HepG2 (cell line): ENCODE measurements around the gene C12orf56. TPM values are rescaled to one million over a fixed set of nuclear protein-coding genes. Genes with fewer than 3 reads are reported as not detected.

Experiments used
- ATAC-seq: fragments of 200-7000 bp; cut with Tn5 transposase; 3 replicates; pipeline ENCODE4 v1.9.1; 2020; ENCODE audit warnings: mild to moderate bottlenecking, moderate library complexity
- BruUV-seq: library from RNA; stranded (reverse); fragments of 400-500 nt; replicated peaks from 2 replicates; lab custom pipeline; 2021; lab: Mats Ljungman, UMichigan
- CTCF ChIA-PET: fragments of 300-600 bp; formaldehyde crosslinking; extraction: SDS; loops from one replicate; lab custom pipeline; 2021; ENCODE audit warnings: low total read pairs, inconsistent platforms, low intra/inter-chr PET ratio; lab: Yijun Ruan, JAX
- POLR2A ChIA-PET: fragments of 350-600 bp; sonication (Branson Sonifier 250); formaldehyde crosslinking; loops from one replicate; lab custom pipeline; 2020; ENCODE audit warnings: antibody characterized with exemption, inconsistent platforms; lab: Yijun Ruan, JAX
- DNase-seq: peaks from one replicate; pipeline ENCODE4 v3.0.0-alpha.2; 2015; ENCODE audit warnings: low spot score
- FAIRE-seq: peaks from 3 replicates; lab custom pipeline; 2011; peaks lifted over from hg19 to GRCh38; lab: Jason Lieb, UNC
- H2AFZ ChIP-seq: one replicate; pipeline ENCODE4 v1.6.1; 2011; ENCODE audit warnings: low read length, inconsistent platforms
- H3K27ac ChIP-seq: fragments of 300-600 bp; 3 replicates; pipeline ENCODE4 v1.8.0; 2011; ENCODE audit warnings: mixed run types, mild to moderate bottlenecking, mixed read lengths, low read length, inconsistent platforms; ENCODE audit not compliant: insufficient read depth; ENCODE audit errors: extremely low read length
- H3K27me3 ChIP-seq, 2 experiments: fragments of 200-600 bp in 1 of 2; 2 replicates in 1 of 2; 3 replicates in 1 of 2; pipeline versions ENCODE4 v1.6.0 to v1.8.0; 2011; ENCODE audit warnings: low read length in 2 of 2, mild to moderate bottlenecking in 2 of 2, moderate library complexity in 2 of 2, inconsistent platforms in 1 of 2; ENCODE audit not compliant: insufficient read depth in 2 of 2, control insufficient read depth in 1 of 2
- H3K36me3 ChIP-seq, 2 experiments: fragments of 200-600 bp in 1 of 2; replicated peaks in 1 of 2; 2 replicates in 1 of 2; 3 replicates in 1 of 2; pipeline versions ENCODE4 v1.5.1 to v1.8.0; 2011; ENCODE audit warnings: low read length in 2 of 2, inconsistent platforms in 1 of 2; ENCODE audit not compliant: insufficient read depth in 2 of 2, control insufficient read depth in 1 of 2
- H3K4me1 ChIP-seq: 2 replicates; pipeline ENCODE4 v1.5.1; 2012; ENCODE audit warnings: low read length, inconsistent platforms; ENCODE audit not compliant: insufficient read depth
- H3K4me2 ChIP-seq: 2 replicates; pipeline ENCODE4 v1.6.0; 2011; ENCODE audit warnings: low read depth, low read length, inconsistent platforms
- H3K4me3 ChIP-seq, 3 experiments: fragments of 200-600 bp in 1 of 3; sonication (generic), shearing (Covaris generic) in 1 of 3; replicated peaks in 1 of 3; 2 replicates each; pipeline ENCODE4 v1.5.1; 2011 to 2016; ENCODE audit warnings: low read length in 3 of 3, inconsistent platforms in 2 of 3, low read depth in 2 of 3, mild to moderate bottlenecking in 2 of 3, control low read depth in 1 of 3, mixed read lengths in 1 of 3; ENCODE audit not compliant: insufficient read depth in 1 of 3
- H3K79me2 ChIP-seq: one replicate; pipeline ENCODE4 v1.6.1; 2011; ENCODE audit warnings: low read length, inconsistent platforms; ENCODE audit not compliant: insufficient read depth
- H3K9ac ChIP-seq: 2 replicates; pipeline ENCODE4 v1.6.0; 2011; ENCODE audit warnings: mild to moderate bottlenecking, low read depth, low read length, inconsistent platforms; ENCODE audit not compliant: insufficient read depth
- H3K9me3 ChIP-seq: 2 replicates; pipeline ENCODE4 v1.5.1; 2012; ENCODE audit warnings: mild to moderate bottlenecking, low read length
- H4K20me1 ChIP-seq: 2 replicates; pipeline ENCODE4 v1.6.0; 2011; ENCODE audit warnings: inconsistent platforms, mild to moderate bottlenecking, low read length, moderate library complexity; ENCODE audit not compliant: insufficient read depth
- ARID3A ChIP-seq: IDR thresholded peaks from 2 replicates; pipeline ENCODE4 v1.6.1; 2012; ENCODE audit warnings: low read depth, low read length, improper control_type of control experiment
- ATF7 ChIP-seq, 2 experiments: fragments of 450-650 bp in 1 of 2; sonication (generic) in 1 of 2; formaldehyde crosslinking in 1 of 2; IDR thresholded peaks; 2 replicates each; pipeline versions ENCODE4 v1.4.0 to v1.6.1; 2016 to 2020; ENCODE audit warnings: antibody characterized with exemption in 1 of 2, mild to moderate bottlenecking in 1 of 2, missing genetic modification reagents in 1 of 2
- BRCA1 ChIP-seq: sonication (generic); formaldehyde crosslinking; IDR thresholded peaks from 2 replicates; pipeline ENCODE4 v1.4.0; 2020; ENCODE audit warnings: missing genetic modification reagents
- FLYWCH1 ChIP-seq: sonication (generic); formaldehyde crosslinking; IDR thresholded peaks from 2 replicates; pipeline ENCODE4 v1.8.1; 2023; ENCODE audit warnings: mild to moderate bottlenecking, missing genetic modification reagents
- KDM1A ChIP-seq: IDR thresholded peaks from 2 replicates; pipeline ENCODE4 v1.6.1; 2016; ENCODE audit warnings: missing compliant biosample characterization
- MIER2 ChIP-seq: IDR thresholded peaks from 2 replicates; pipeline ENCODE4 v1.6.1; 2016; ENCODE audit warnings: missing biosample characterization, missing genetic modification reagents
- PLSCR1 ChIP-seq: sonication (generic); formaldehyde crosslinking; IDR thresholded peaks from 2 replicates; pipeline ENCODE4 v1.5.0; 2020; ENCODE audit warnings: missing genetic modification reagents, mild to moderate bottlenecking, borderline replicate concordance
- SSRP1 ChIP-seq: IDR thresholded peaks from 2 replicates; pipeline ENCODE4 v1.6.1; 2016; ENCODE audit warnings: control low read depth
- USF2 ChIP-seq, 2 experiments: sonication (generic) in 1 of 2; formaldehyde crosslinking in 1 of 2; IDR thresholded peaks; 2 replicates each; pipeline versions ENCODE4 v1.5.1 to v1.6.1; 2011 to 2020; ENCODE audit warnings: borderline replicate concordance in 1 of 2, low read depth in 1 of 2, low read length in 1 of 2, mild to moderate bottlenecking in 1 of 2, missing genetic modification reagents in 1 of 2, moderate library complexity in 1 of 2
- ZMYM2 ChIP-seq: sonication (generic); formaldehyde crosslinking; IDR thresholded peaks from 2 replicates; pipeline ENCODE4 v1.8.0; 2022; ENCODE audit warnings: mild to moderate bottlenecking, missing genetic modification reagents
- ZNF343 ChIP-seq: sonication (generic); formaldehyde crosslinking; IDR thresholded peaks from 2 replicates; pipeline ENCODE4 v1.4.0; 2020; ENCODE audit warnings: mild to moderate bottlenecking, missing genetic modification reagents
- ZNF563 ChIP-seq: sonication (generic); formaldehyde crosslinking; IDR thresholded peaks from 2 replicates; pipeline ENCODE4 v1.8.0; 2022; ENCODE audit warnings: mild to moderate bottlenecking, moderate library complexity, missing genetic modification reagents
- ZNF570 ChIP-seq: sonication (generic); formaldehyde crosslinking; IDR thresholded peaks from 2 replicates; pipeline ENCODE4 v1.4.0; 2020; ENCODE audit warnings: mild to moderate bottlenecking, missing genetic modification reagents, borderline replicate concordance
- ZNF589 ChIP-seq: sonication (generic); formaldehyde crosslinking; conservative IDR thresholded peaks from 2 replicates; pipeline ENCODE4 v1.8.0; 2022; ENCODE audit warnings: mild to moderate bottlenecking, moderate library complexity, missing genetic modification reagents
- ZNF597 ChIP-seq: sonication (generic); formaldehyde crosslinking; IDR thresholded peaks from 2 replicates; pipeline ENCODE4 v1.5.0; 2020; ENCODE audit warnings: missing genetic modification reagents
- ZNF615 ChIP-seq: sonication (generic); formaldehyde crosslinking; IDR thresholded peaks from 2 replicates; pipeline ENCODE4 v1.5.0; 2020; ENCODE audit warnings: mild to moderate bottlenecking, missing genetic modification reagents, borderline replicate concordance
- ZNF75D ChIP-seq: sonication (generic); formaldehyde crosslinking; IDR thresholded peaks from 2 replicates; pipeline ENCODE4 v1.8.1; 2023; ENCODE audit warnings: missing genetic modification reagents, mild to moderate bottlenecking, borderline replicate concordance
- WGBS: methylation state at CpG from one replicate; pipeline ENCODE4 v1.1.6; 2017; ENCODE audit warnings: low lambda C conversion rate; 5-methylcytosine and 5-hydroxymethylcytosine counted together
- in situ Hi-C: cut with HindIII; loops from 2 replicates; pipeline ENCODE4 v1.10.0; 2017; ENCODE audit warnings: low pct_unique_long_range_greater_than_20kb; ENCODE audit not compliant: extremely low pct_ligation_motif_present
- intact Hi-C: fragments of 100-400 bp; cut with micrococcal nuclease; formaldehyde crosslinking; loops from one replicate; pipeline ENCODE4 v1.10.0; 2022; ENCODE audit not compliant: unreplicated experiment
- polyA plus RNA-seq, 8 experiments: library from polyadenylated mRNA; depleted of rRNA in 3 of 8; stranded (reverse) in 7 of 8; unstranded in 1 of 8; fragments of >200 nt; fragmentation: Illumina TruSeq in 4 of 8; extraction: Trizol in 4 of 8; gene quantifications; 2 replicates each; pipeline versions ENCODE4 v1.2.1 to v1.2.3, GENCODE V29; 2011 to 2016; ENCODE audit warnings: low read depth in 4 of 8, missing spikeins in 1 of 8, mixed read lengths in 1 of 8; ENCODE audit not compliant: insufficient read depth in 1 of 8
- total RNA-seq, 5 experiments: library from RNA; depleted of rRNA; stranded (reverse); fragments of >200 nt; fragmentation: Illumina TruSeq; extraction: Trizol; gene quantifications; 2 replicates each; pipeline ENCODE4 v1.2.3, GENCODE V29; 2016; ENCODE audit warnings: low read depth in 1 of 5

C12orf56 gene
- total and polyA plus RNA-seq, 2 of the 13 experiments (the other 11 are each of a cell fraction or from before 2014, with no cell fraction given) = 0.07 TPM; not detected in 1

GRCh38 chr12:64256166-64256800 lies 134.3 kb downstream of the C12orf56 start (continued):
- peak; percentile 76 for TF ChIP-seq ARID3A
- TF ChIP-seq ZNF343 (CRISPR knock-in tag) = no peak
- no peak for TF ChIP-seq MIER2 (CRISPR knock-in tag)
- TF ChIP-seq ZNF563 (CRISPR knock-in tag) = no peak
- no peak for TF ChIP-seq FLYWCH1
- TF ChIP-seq, all 625 proteins: peak for 7

GRCh38 chr12:64255249-64255648 lies 135.3 kb downstream of the C12orf56 start:
- Histone ChIP-seq H3K9ac (no peak overlapping the region), H3K4me1 (no peaks in the 10 kb centered on the region), H3K4me3 (no peak overlapping the region), H2AFZ (no peak overlapping the region), H3K36me3 (no peaks in the 10 kb centered on the region), H3K9me3 (no peaks in the 10 kb centered on the region), H3K27me3 (no peaks in the 10 kb centered on the region), H3K79me2 (no peaks in the 10 kb centered on the region), H4K20me1 (no peaks in the 10 kb centered on the region), H3K4me2 (no peak overlapping the region), H3K27ac (no peak overlapping the region)
- ChIA-PET POLR2A (no interaction called here), CTCF (interaction anchor here (0.7 to 3.7 kb wide), 4 partner anchors 412 to 582 kb away, joined by 3 to 48 read pairs (median 14); no protein-coding TSS in a partner anchor)
- FAIRE-seq = no peak
- no TSS peak for BruUV-seq
- no peak for ATAC-seq
- 4% methylated on average over 4 of the region's 4 CpGs for whole genome bisulfite sequencing
- in situ Hi-C loops = loop anchor here (5.0 kb wide), 1 partner anchor 413 kb away; the partner anchor contains the start of gene SRGAP1
- no peak for DNase-seq
- intact Hi-C loops = loop anchor here (5.0 kb wide), 1 partner anchor 583 kb away; no protein-coding TSS in a partner anchor
- TF ChIP-seq SSRP1 (CRISPR knock-in tag) (no peak), PLSCR1 (CRISPR knock-in tag) (no peak), ZNF589 (CRISPR knock-in tag) (no peak), ZNF597 (CRISPR knock-in tag) (no peak), BRCA1 (CRISPR knock-in tag) (no peak), ZNF615 (CRISPR knock-in tag) (no peak), ATF7 (IDR thresholded peaks at IDR 0.05) (no peak), ATF7 (CRISPR knock-in tag; IDR thresholded peaks at IDR 0.05) (no peak), USF2 (IDR thresholded peaks at IDR 0.05; ENCODE audit: low read depth, low read length) (no peak), USF2 (CRISPR knock-in tag; IDR thresholded peaks at IDR 0.05; ENCODE audit: borderline replicate concordance) (no peak), ZMYM2 (CRISPR knock-in tag) (no peak), ZNF75D (CRISPR knock-in tag) (no peak), ZNF570 (CRISPR knock-in tag) (no peak), KDM1A (CRISPR knock-in tag) (no peak)
